Activated CD4-positive, alpha-beta T cell treated with anti-CD3 and anti-CD28 coated beads, Interleukin-2, amount 50 U/mL, for 1 hour (primary cell): Measurements from ENCODE around the gene ZNF428.

Experiments used
- DNase-seq: peaks from one replicate; pipeline ENCODE4 v3.0.0-alpha.2; 2020

Gene ZNF428

DNA sequence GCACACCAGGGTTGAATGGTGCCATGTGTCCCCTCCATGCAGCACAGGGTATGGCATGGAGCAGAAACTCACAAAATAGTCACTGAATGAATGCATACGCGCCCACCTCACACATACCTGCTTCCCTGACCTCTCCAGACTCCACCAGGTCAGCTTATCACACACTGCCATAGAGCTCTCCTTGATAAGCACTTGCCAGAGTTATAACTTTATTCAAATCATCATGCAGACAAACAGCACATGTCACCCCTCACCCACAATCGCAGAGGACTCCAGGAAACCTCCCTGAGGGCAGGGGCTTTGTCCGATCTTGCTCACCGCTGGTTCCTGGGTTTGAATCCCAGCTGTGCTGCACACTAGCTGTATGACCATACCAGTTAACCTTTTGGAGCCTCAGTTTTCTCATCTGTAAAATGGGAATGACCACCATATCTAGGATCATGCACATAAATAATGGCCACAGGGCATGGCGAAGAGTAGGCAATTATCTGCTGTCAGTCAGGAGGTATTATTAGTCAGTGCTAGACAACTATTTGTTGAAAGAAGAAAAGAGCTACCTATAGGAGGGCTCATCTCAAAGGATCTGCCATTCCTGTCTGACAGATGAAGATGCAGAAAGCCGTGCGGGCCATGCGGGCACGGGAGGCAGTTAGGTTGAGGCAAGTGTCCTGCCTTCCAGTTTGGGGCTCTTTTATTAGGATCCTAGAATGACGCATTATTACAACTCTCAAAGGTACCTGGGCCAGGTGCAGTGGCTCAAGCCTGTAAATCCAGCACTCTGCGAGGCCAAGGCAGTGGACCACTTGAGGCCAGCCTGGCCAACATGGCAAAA, 58.1 kb downstream of the ZNF428 start:
- DNase-seq, result no peak

DNA sequence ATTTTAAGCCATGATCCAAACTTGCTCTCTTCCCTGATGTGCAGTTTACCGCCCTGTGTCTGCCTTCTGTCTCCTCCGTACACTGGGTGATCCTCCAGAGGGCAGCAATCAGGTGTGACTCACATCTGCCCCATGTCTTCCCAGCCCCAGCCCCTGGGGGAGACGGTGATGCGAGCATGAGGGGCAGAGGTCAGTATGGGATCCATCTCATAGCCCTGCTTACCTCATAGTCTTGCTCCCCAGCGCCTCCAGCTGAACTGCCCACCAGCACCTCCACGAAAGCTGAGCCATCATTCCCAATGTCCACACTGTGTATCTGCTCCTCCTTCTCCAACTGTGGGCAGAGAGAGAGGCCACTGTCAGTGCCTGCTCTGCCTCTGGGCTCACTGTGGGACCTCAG, 58.7 kb downstream of the ZNF428 start:
- DNase-seq, result no peak
